GM12872 (cell line): ENCODE results near the gene OTUD3.

ENCODE experiments used
- TF ChIP-seq, protein P1 (sequence below): IDR thresholded peaks from 3 replicates; pipeline ENCODE4 v1.5.1; 2011; ENCODE audit warnings: low read depth, mild to moderate bottlenecking, low read length, moderate library complexity; ENCODE audit not compliant: insufficient read depth

OTUD3 gene

DNA sequence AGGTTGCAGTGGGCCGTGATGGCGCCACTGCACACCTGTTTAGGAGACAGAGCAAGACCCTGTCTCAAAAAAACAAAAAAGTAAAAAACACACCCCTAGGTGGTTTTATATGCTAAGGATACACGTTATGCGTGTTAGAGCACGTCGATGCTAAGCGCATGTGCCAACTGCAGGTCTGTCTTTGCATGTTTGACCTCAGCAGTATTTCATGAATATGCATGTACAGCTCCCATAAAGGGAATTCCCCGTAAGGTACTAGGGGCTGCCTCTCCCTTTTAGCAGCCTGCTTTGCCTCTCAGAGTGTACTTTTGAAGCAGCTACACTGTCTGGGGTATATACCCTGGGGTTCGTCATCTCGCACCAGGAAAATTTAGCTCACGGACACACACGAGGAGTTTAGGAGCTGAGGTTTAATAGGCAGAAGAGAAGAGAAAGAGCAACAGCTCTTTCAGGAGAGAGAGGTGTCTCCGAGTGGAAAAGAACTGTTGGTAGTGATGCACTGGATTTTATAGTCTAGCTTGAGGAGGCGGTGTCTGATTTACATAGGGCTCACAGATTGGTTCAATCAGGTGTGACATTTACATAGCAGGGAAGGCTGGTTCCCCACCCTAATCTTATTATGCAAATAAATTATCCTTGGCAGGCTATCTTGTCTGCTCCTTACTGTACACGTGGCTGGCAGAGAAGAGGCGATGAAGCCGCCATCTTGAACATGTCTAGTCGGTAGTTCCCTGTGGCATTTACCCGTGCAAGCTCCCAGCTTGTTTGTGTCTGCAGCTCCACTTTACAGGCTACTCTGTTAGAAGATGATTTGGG is 4.2 kb upstream of the OTUD3 start:
- TF ChIP-seq, protein P1, sequence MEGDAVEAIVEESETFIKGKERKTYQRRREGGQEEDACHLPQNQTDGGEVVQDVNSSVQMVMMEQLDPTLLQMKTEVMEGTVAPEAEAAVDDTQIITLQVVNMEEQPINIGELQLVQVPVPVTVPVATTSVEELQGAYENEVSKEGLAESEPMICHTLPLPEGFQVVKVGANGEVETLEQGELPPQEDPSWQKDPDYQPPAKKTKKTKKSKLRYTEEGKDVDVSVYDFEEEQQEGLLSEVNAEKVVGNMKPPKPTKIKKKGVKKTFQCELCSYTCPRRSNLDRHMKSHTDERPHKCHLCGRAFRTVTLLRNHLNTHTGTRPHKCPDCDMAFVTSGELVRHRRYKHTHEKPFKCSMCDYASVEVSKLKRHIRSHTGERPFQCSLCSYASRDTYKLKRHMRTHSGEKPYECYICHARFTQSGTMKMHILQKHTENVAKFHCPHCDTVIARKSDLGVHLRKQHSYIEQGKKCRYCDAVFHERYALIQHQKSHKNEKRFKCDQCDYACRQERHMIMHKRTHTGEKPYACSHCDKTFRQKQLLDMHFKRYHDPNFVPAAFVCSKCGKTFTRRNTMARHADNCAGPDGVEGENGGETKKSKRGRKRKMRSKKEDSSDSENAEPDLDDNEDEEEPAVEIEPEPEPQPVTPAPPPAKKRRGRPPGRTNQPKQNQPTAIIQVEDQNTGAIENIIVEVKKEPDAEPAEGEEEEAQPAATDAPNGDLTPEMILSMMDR = no peak

DNA sequence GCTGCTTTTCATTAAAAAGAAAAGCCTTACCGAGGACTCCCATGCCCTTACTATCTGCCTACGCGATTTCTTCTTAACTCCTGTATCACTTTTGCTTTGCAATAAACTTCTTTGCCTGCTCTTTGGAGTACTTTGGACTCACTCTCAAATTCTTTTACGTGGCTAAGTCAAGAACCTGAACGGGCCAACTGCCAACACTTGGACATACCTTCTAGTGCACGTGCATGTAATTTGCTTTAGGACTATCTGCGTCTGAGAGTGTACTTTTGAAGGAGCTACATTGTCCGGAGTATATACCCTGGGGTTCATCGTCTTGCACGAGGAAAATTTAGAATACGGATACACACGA is 3.6 kb upstream of the OTUD3 start:
- TF ChIP-seq, protein P1 = no peak

GRCh38 chr1:19879227-19879626 is 3.0 kb upstream of the OTUD3 start:
- TF ChIP-seq, protein P1 = no peak

DNA sequence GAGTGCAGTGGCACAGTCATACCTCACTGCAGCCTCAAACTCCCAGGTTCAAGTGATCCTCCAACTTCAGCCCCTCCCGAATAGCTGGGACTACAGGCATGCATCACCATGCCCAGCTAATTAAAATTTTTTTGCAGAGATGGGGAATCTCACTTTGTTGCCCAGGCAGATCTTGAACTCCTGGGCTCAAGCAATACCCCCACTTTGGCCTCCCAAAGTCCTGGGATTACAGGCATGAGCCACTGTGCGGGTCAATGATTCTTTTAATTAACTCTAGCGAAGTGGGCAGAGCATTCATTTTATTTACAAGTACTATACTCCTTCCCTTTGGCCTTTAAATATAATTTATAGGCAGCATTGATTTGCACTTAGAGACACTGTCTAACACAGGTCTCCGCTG is 2.5 kb upstream of the OTUD3 start:
- TF ChIP-seq, protein P1 = no peak

- TF ChIP-seq, protein P1 = no peak
Observed at GRCh38 chr1:19884312-19884711, 2.1 kb downstream of the OTUD3 start.

- TF ChIP-seq, protein P1 = no peak
Observed at GRCh38 chr1:19885821-19886220, 3.6 kb downstream of the OTUD3 start.

GRCh38 chr1:19888112-19888511 is 5.9 kb downstream of the OTUD3 start:
- TF ChIP-seq, protein P1 = no peak
